H1 (cell line): ENCODE data around the gene NAPA. TPM values are rescaled to one million over a fixed set of nuclear protein-coding genes. Genes with fewer than 3 reads are reported as not detected.

ENCODE experiments used
- EP300 ChIP-seq, 2 experiments: IDR thresholded peaks; 1 replicate in 1 of 2; 2 replicates in 1 of 2; pipeline ENCODE4 v1.6.1; 2011 to 2012; ENCODE audit warnings: low read depth in 2 of 2, low read length in 2 of 2, mild to moderate bottlenecking in 2 of 2, borderline replicate concordance in 1 of 2, inconsistent platforms in 1 of 2, moderate library complexity in 1 of 2
- GABPA ChIP-seq: IDR thresholded peaks from 2 replicates; pipeline ENCODE4 v1.6.1; 2011; ENCODE audit warnings: mild to moderate bottlenecking, low read length, moderate library complexity, borderline replicate concordance; ENCODE audit not compliant: insufficient read depth
- polyA plus RNA-seq, 7 experiments: library from polyadenylated mRNA; depleted of rRNA in 3 of 7; stranded (reverse) in 5 of 7; unstranded in 2 of 7; fragments of >200 nt in 5 of 7; fragments of 200-250 nt in 2 of 7; gene quantifications; 1 replicate in 5 of 7; 2 replicates in 1 of 7; 4 replicates in 1 of 7; pipeline versions ENCODE4 v1.2.1 to v1.2.3, GENCODE V29; 2011 to 2013; ENCODE audit warnings: missing spikeins in 2 of 7, mixed read lengths in 2 of 7
- total RNA-seq: library from RNA; stranded (reverse); fragmentation: NEBNext Ultra II Directional; extraction: Animal tissue kit (Norgen Biotek cat#: 25700); gene quantifications from 2 replicates; pipeline ENCODE4 v1.2.1, GENCODE V29; 2021

NAPA gene
- total and polyA plus RNA-seq, 2 of the 8 experiments (the other 6 are each of a cell fraction or from before 2014, with no cell fraction given), result 58.5 to 78.2 TPM

- no peak for TF ChIP-seq GABPA
- no peak for TF ChIP-seq EP300 (IDR thresholded peaks at IDR 0.05; ENCODE audit: borderline replicate concordance in 1 of 2, low read depth in 2 of 2, low read length in 2 of 2)
Observed at GRCh38 chr19:47465957-47466356, 48.9 kb downstream of the NAPA start (continued).
